ENCODE data around the gene VWA7.

DNA sequence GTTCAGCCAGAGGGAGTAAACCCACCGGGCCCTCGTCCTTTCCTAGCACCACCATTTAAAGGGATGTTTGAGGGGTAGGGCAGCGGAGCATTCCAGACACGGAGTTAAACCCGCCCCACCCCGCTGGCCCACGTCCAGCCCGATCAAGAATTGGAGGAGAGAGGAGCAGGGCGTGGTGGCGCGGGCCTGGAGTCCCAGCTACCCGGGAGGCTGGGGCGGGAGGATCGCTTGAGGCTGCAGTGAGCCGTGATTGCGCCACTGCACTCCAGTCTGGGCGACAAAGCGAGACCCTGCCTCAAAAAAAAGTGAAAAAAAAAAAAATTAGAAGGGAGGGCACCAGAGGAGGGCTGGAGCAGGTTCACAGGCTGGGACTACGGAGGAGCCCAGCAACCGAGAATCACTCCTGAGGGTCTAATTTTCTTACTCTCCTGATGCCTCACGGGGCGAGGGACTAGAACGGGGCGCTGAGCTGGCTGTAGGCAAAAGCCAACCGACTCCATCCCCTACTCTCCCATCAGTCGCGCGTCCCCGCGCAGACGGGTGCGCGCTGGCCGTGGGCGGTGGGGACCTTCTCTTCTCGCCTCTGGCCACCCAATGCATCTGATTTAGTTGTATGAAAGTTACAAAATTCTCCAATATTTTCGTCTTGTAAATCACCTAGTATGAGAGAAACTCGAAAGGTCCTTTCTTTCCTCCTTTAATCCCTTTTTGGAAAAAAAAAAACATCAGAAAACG lies 44.3 kb upstream of the VWA7 start:
- TF ChIP-seq GATA2 (IDR thresholded peaks at IDR 0.05; ENCODE audit: low read depth, low read length) (no peak), GATA3 (IDR thresholded peaks at IDR 0.05; ENCODE audit: low read depth, low read length) (no peak)

Data from SH-SY5Y (cell line).